GM12892 (cell line): Measurements from ENCODE around the gene PEMT.
"Not testable (repeated sequence)": the region's sequence is repeated elsewhere in the genome, so short reads cannot be mapped to it uniquely, and the experiment has no call there.

ENCODE experiments used
- POLR2A ChIP-seq: IDR thresholded peaks from 2 replicates; pipeline ENCODE4 v1.6.1; 2011; ENCODE audit warnings: low read depth, low read length, control low read depth
- POLR2AphosphoS5 ChIP-seq: IDR thresholded peaks from 2 replicates; pipeline ENCODE4 v1.6.1; 2011; ENCODE audit warnings: low read depth, low read length, control low read depth
- TAF1 ChIP-seq: IDR thresholded peaks from 2 replicates; pipeline ENCODE4 v1.6.1; 2011; ENCODE audit warnings: low read depth, mild to moderate bottlenecking, control low read depth, low read length, borderline replicate concordance

DNA sequence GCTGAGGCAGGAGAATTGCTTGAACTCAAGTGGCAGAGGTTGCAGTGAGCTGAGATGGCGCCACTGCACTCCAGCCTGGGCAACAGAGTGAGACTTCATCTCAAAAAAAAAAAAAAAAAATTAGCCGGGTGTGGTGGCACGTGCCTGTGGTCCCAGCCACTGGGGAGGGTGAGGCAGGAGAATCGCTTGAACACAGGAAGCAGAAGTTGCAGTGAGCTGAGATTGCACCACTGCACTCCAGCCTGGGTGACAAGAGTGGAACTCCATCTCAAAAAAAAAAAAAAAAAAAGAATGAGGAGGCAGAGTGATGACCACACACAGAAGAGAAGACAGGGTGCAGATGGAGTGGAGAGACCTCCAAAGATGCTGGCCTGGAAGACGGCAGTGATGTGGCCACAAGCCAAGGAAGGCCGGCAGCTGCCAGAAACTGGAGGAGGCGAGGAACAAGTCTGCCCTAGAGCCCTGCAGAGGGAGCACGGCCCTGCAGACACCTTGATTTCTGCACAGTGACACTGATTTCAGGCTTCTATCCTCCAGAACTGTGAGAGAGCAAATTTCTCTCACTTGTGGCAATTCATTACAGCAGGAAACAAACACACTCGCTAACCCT, 48.3 kb upstream of the PEMT start:
- TF ChIP-seq POLR2A, POLR2AphosphoS5, TAF1: not testable (repeated sequence)
